K562 (cell line): ENCODE results near the gene RBM18. TPM values are rescaled to one million over a fixed set of nuclear protein-coding genes. Genes with fewer than 3 reads are reported as not detected.

Experiments
- CBFB ChIP-seq: sonication (generic); formaldehyde crosslinking; IDR thresholded peaks from 2 replicates; pipeline ENCODE4 v1.4.0; 2020; ENCODE audit warnings: mild to moderate bottlenecking, missing genetic modification reagents
- CBX2 ChIP-seq: fragments of 200-600 bp; sonication (generic); IDR thresholded peaks from one replicate; pipeline ENCODE4 v1.6.1; 2012; ENCODE audit warnings: mild to moderate bottlenecking, low read length, inconsistent platforms; ENCODE audit not compliant: insufficient read depth, poor library complexity, severe bottlenecking
- CBX5 ChIP-seq: IDR thresholded peaks from 2 replicates; pipeline ENCODE4 v1.6.1; 2014; ENCODE audit warnings: low read depth, borderline replicate concordance
- CHD4 ChIP-seq: fragments of 200-600 bp; sonication (generic); IDR thresholded peaks from 3 replicates; pipeline ENCODE4 v1.6.1; 2012; ENCODE audit warnings: low read depth, mild to moderate bottlenecking, mixed read lengths, low read length, inconsistent platforms; ENCODE audit not compliant: insufficient read depth, insufficient replicate concordance, poor library complexity, severe bottlenecking
- FIP1L1 ChIP-seq: fragments of 200-400 bp; formaldehyde crosslinking; IDR thresholded peaks from 2 replicates; pipeline ENCODE4 v1.6.1; 2018; ENCODE audit warnings: mild to moderate bottlenecking, low read depth, low read length; ENCODE audit not compliant: poor library complexity, severe bottlenecking
- FOSL1 ChIP-seq: fragments of 200-800 bp; sonication (Bioruptor generic); conservative IDR thresholded peaks from 2 replicates; pipeline ENCODE4 v1.6.1; 2016; ENCODE audit warnings: missing genetic modification characterization, missing compliant biosample characterization
- HDAC1 ChIP-seq, 2 experiments: fragments of 450-650 bp; IDR thresholded peaks; 2 replicates each; pipeline ENCODE4 v1.6.1; 2016 to 2017; ENCODE audit warnings: inconsistent platforms in 1 of 2, mild to moderate bottlenecking in 1 of 2, moderate library complexity in 1 of 2
- NBN ChIP-seq: fragments of 450-650 bp; IDR thresholded peaks from 2 replicates; pipeline ENCODE4 v1.6.1; 2016; ENCODE audit warnings: low read depth, mild to moderate bottlenecking
- NCOA6 ChIP-seq: fragments of 450-650 bp; IDR thresholded peaks from 2 replicates; pipeline ENCODE4 v1.6.1; 2017; ENCODE audit warnings: mild to moderate bottlenecking
- REST ChIP-seq, 2 experiments: fragments of 450-650 bp; formaldehyde crosslinking in 1 of 2; IDR thresholded peaks; 2 replicates each; pipeline versions ENCODE4 v1.4.0 to v1.6.1; 2014 to 2020; ENCODE audit warnings: mild to moderate bottlenecking in 2 of 2, borderline replicate concordance in 1 of 2, low read depth in 1 of 2
- SPI1 ChIP-seq: IDR thresholded peaks from 2 replicates; pipeline ENCODE4 v1.6.1; 2011; ENCODE audit warnings: low read depth, low read length, control low read depth, borderline replicate concordance
- ZBTB1 ChIP-seq: sonication (generic); formaldehyde crosslinking; IDR thresholded peaks from 2 replicates; pipeline ENCODE4 v1.8.1; 2023; ENCODE audit warnings: missing genetic modification reagents, low read depth, mild to moderate bottlenecking, borderline replicate concordance
- ZBTB2 ChIP-seq: fragments of 450-650 bp; IDR thresholded peaks from 2 replicates; pipeline ENCODE4 v1.6.1; 2016; ENCODE audit warnings: antibody characterized with exemption
- polyA plus RNA-seq, 8 experiments: library from polyadenylated mRNA; depleted of rRNA in 4 of 8; stranded (reverse) in 5 of 8; unstranded in 3 of 8; fragments of >200 nt; fragmentation: Nextera tagmentation in 2 of 8; fragmentation: Illumina TruSeq in 1 of 8; extraction: Ambion mirVana in 2 of 8; extraction: Trizol in 1 of 8; gene quantifications; 2 replicates each; pipeline versions ENCODE4 v1.2.1 to v1.2.3, GENCODE V29; 2011 to 2014; ENCODE audit warnings: inconsistent platforms in 1 of 8, missing spikeins in 1 of 8
- total RNA-seq, 7 experiments: library from RNA; depleted of rRNA in 6 of 7; stranded (reverse); fragments of >200 nt in 6 of 7; fragmentation: Illumina TruSeq in 2 of 7; extraction: Trizol in 2 of 7; gene quantifications; 2 replicates each; pipeline versions ENCODE4 v1.2.1 to v1.2.3, GENCODE V29; 2011 to 2021; ENCODE audit warnings: low replicate concordance in 1 of 7
- TF ChIP-seq, protein P1 (sequence below): IDR thresholded peaks from 3 replicates; pipeline ENCODE4 v1.6.1; 2011; ENCODE audit warnings: borderline replicate concordance, mild to moderate bottlenecking; ENCODE audit not compliant: insufficient read length, insufficient read depth

RBM18 gene
- total and polyA plus RNA-seq, 9 of the 15 experiments (the other 6 are each of a cell fraction or from before 2014, with no cell fraction given), result 7.9 to 86.3 (median 34.0) TPM

GRCh38 chr9:122213589-122214413, 50.8 kb downstream of the RBM18 start (continued):
- TF ChIP-seq HDAC1 (IDR thresholded peaks at IDR 0.05) (peak in 1 of 2 experiments; percentile 76; a peak in 1 of 4 replicates), CBX5 (no peak), NCOA6 (peak; percentile 89), REST (IDR thresholded peaks at IDR 0.05; ENCODE audit: borderline replicate concordance) (no peak), REST (CRISPR knock-in tag; IDR thresholded peaks at IDR 0.05; ENCODE audit: low read depth) (no peak), SPI1 (no peak), CHD4 (no peak), CBFB (CRISPR knock-in tag) (0 out of 2 replicates have a peak, but pooled peaks have one; percentile 3), ZBTB1 (CRISPR knock-in tag) (peak; percentile 26; the same call in 1 of the 2 replicates), FIP1L1 (peak; percentile 61), FOSL1 (tag) (no peak), NBN (0 out of 2 replicates have a peak, but pooled peaks have one; percentile 36), ZBTB2 (0 out of 2 replicates have a peak, but pooled peaks have one; percentile 15), CBX2 (no peak)
- TF ChIP-seq, protein P1, sequence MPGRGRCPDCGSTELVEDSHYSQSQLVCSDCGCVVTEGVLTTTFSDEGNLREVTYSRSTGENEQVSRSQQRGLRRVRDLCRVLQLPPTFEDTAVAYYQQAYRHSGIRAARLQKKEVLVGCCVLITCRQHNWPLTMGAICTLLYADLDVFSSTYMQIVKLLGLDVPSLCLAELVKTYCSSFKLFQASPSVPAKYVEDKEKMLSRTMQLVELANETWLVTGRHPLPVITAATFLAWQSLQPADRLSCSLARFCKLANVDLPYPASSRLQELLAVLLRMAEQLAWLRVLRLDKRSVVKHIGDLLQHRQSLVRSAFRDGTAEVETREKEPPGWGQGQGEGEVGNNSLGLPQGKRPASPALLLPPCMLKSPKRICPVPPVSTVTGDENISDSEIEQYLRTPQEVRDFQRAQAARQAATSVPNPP, result no peak
